Fibroblast of the aortic adventitia (primary cell): ENCODE measurements around the gene ARHGAP23. TPM values are rescaled to one million over a fixed set of nuclear protein-coding genes. Genes with fewer than 3 reads are reported as not detected.
"Not testable (repeated sequence)": the region's sequence is repeated elsewhere in the genome, so short reads cannot be mapped to it uniquely, and the experiment has no call there.

Experiments used
- DNase-seq: peaks from one replicate; pipeline ENCODE4 v3.0.0-alpha.2; 2010; ENCODE audit warnings: low read depth
- H3K4me3 ChIP-seq: 2 replicates; pipeline ENCODE4 v1.5.1; 2011; ENCODE audit warnings: low read depth, mild to moderate bottlenecking, control low read depth, low read length, moderate library complexity
- total RNA-seq: library from RNA; depleted of rRNA; stranded (reverse); fragments of >200 nt; gene quantifications from 2 replicates; pipeline ENCODE4 v1.2.3, GENCODE V29; 2012; ENCODE audit warnings: low replicate concordance
- TF ChIP-seq, protein P1 (sequence below): IDR thresholded peaks from 2 replicates; pipeline ENCODE4 v1.5.1; 2011; ENCODE audit warnings: mild to moderate bottlenecking, low read length, control low read depth, inconsistent platforms; ENCODE audit not compliant: insufficient read depth

Gene ARHGAP23
- total RNA-seq, 1 donor = 38.3 TPM

DNA sequence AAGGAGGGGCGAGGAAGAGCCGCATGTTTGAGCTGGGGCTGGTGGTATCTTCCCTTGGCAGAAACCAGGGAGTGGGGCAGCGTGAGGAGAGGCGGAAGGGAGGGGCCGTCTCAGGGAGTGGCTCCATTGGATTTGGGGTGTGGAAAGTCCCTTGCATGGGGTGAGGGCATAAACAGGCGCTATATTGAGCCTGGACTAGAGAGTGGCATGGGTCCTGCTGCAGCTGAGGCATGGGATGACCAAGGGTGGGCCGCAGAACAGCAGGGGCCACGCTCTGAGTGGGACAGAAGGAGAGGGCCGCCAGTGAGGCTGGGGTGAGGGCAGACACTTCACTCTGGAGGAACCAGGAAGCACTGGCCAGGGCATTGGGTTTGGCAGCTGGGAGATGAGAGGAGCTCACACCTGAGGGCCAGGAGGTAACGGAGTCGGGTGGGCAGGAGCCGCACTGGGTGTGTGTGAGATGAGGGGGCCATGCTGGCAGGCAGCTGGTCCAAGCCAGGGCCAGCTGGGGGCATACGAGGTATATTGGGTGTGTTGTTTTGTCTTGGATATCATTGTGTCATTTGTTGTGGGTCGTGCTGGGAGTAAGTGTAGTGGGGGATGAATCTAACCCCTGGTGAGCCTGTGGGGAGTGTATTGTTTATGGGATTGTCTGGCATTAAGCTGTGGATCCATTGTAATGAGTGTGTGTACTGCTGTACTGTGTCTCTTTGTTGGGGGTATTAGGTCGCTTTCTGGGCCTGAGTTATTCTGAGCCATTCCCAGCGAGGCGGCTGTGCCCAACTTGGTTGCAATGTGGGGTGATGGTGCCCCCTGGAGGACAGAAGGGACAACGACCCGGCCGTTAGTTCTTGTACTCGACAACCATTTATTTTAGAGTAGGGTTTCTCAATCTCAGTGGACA is 56.2 kb downstream of the ARHGAP23 start:
- TF ChIP-seq, protein P1, sequence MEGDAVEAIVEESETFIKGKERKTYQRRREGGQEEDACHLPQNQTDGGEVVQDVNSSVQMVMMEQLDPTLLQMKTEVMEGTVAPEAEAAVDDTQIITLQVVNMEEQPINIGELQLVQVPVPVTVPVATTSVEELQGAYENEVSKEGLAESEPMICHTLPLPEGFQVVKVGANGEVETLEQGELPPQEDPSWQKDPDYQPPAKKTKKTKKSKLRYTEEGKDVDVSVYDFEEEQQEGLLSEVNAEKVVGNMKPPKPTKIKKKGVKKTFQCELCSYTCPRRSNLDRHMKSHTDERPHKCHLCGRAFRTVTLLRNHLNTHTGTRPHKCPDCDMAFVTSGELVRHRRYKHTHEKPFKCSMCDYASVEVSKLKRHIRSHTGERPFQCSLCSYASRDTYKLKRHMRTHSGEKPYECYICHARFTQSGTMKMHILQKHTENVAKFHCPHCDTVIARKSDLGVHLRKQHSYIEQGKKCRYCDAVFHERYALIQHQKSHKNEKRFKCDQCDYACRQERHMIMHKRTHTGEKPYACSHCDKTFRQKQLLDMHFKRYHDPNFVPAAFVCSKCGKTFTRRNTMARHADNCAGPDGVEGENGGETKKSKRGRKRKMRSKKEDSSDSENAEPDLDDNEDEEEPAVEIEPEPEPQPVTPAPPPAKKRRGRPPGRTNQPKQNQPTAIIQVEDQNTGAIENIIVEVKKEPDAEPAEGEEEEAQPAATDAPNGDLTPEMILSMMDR = peak; percentile 77
- DNase-seq = peak; percentile 72
- not testable (repeated sequence) for H3K4me3 ChIP-seq

GRCh38 chr17:38485146-38485468 is 56.8 kb downstream of the ARHGAP23 start:
- TF ChIP-seq, protein P1 = no peak
- no peak for DNase-seq

DNA sequence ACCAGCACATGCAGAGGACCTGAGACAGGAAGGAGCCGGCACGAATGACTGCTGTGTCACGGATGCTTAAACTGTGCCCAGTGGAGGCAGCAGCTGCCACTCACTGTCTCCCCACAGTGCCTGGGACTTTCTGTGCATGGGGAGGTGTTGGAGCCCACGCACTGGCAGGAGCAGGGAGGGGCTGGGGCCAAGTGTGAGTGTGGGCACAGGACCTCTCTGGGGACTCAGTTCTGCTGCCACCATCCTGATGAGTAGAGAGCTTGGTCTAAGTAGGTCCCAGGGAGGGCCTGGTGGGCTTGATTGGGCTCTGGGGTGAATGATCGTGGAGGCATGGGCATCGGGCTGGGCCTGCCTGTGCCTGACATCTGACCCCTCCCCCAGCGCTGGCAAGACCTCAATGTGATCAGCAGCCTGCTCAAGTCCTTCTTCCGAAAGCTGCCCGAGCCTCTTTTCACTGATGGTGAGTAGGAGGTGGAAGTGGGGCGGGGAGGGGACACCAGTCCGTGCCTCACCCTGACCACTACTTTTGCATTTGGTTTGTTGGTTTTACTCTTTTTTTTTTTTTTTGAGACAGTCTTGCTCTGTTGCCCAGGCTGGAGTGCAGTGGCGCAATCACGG is 57.5 kb downstream of the ARHGAP23 start:
- not testable (repeated sequence) for H3K4me3 ChIP-seq, DNase-seq

More at GRCh38 chr17:38485146-38485468, 56.8 kb downstream of the ARHGAP23 start:
- no peak overlapping the region for H3K4me3 ChIP-seq

DNA sequence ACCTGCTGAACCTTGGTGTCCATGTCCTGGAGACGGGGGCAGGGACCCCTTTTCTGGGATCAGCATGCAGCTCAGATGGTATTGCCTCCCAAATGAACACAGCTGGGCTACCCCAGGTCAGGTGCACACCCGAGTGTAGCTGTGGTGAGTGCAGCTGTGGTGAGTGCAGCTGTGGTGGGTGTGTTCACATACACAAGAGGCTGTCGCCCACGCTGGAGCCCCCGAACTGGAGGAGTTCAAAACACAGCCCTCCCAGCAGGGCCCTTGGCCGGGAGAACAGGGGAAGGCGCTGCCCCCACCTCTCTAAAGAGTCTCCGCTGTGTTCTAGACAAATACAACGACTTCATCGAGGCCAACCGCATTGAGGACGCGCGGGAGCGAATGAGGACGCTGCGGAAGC is 61.5 kb downstream of the ARHGAP23 start:
- H3K4me3 ChIP-seq, DNase-seq: not testable (repeated sequence)

GRCh38 chr17:38491346-38492066 is 63.2 kb downstream of the ARHGAP23 start:
- DNase-seq, H3K4me3 ChIP-seq: not testable (repeated sequence)

DNA sequence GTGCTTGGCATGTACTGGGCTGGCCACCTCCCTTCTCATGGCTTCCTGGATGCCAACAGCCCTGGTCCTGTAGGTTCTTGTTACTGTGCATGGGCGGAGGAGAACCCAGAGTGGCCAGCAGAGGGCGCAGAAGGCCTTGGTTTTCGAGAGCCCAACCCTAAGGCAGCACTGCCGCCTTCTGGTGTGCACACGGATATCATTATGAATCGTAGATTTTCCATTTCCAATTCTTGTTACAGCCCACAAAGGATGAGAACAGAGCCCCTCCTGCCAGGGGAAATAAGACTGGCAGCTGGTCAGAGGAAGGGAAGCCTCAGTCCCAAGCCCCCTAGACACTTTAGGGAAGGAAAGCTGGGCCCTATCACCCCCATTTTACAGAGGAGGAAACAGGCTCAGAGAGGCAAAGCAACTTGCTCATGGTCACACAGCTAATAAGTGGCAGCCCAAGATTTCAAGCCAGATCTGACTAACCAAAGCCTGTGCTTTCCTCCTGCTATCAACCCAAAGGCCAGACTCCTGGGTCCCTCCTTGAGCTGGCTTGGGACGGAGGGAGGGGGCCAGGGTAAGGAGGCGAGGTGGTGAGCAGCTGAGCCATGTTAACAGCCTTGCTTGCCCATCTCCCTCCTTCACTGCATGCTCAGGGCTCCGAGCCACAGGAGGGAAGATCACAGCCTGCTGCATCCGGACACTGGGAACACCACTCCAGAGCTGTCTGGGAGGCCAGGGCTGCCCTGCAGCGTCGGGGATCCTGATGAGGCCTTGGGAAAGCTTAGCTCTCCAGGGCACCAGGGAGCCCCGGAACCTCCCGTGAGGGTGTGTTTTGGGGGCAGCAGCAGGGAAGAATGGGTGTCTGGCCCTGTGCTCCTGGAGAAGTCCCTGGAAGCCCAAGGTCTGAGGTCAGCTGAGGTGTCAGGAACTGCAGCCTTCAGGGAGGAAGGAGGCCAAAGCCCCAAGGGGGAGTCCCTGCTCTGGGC is 64.1 kb downstream of the ARHGAP23 start:
- H3K4me3 ChIP-seq = not testable (repeated sequence)
- peak; percentile 88 for DNase-seq
- TF ChIP-seq, protein P1 = peak; percentile 79

- not testable (repeated sequence) for DNase-seq
Observed at GRCh38 chr17:38494152-38494551, 65.9 kb downstream of the ARHGAP23 start.

DNA sequence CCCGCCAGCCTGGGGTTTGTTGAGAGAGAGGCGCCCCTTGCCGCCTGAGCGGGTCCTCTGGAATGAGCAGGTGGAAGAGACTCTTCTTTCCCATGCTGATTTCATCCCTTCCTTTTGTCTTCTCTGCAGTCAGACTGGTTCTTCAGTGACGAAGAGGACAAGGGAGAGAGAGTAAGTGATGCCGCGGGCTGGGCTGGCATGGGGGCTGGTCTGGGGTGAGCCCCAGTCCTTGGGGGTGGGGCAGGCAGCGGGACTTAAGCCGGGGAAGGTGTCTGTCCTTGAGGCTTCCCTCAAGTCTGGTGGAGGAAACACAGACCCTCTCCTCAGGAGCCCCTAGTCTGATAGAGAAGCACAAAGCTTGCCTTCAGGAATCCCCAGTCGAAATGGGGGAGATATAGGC is 69.4 kb downstream of the ARHGAP23 start:
- H3K4me3 ChIP-seq = not testable (repeated sequence)

More at GRCh38 chr17:38494152-38494551, 65.9 kb downstream of the ARHGAP23 start:
- H3K4me3 ChIP-seq = not testable (repeated sequence)

DNA sequence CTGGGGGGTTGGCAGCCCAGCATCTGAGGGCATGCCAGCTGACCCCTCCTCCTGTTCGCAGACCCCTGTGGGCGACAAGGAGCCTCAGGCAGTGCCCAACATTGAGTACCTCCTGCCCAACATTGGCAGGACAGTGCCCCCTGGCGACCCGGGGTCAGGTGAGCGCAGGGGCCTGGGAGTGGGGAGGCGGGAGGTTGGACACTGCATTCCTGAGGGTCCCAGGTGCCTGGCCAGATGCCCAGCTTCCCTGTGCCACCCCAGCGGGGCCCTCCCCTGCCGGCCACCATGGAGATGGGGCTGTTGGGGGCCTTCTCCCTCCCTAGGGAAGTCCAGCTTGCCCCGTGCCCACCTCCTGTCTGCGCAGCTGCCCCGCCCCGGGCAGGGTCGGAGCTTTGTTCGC is 70.1 kb downstream of the ARHGAP23 start:
- DNase-seq = no peak
- no peak overlapping the region for H3K4me3 ChIP-seq
- TF ChIP-seq, protein P1 = no peak

More for the DNA sequence above, 69.4 kb downstream of the ARHGAP23 start:
- not testable (repeated sequence) for DNase-seq

DNA sequence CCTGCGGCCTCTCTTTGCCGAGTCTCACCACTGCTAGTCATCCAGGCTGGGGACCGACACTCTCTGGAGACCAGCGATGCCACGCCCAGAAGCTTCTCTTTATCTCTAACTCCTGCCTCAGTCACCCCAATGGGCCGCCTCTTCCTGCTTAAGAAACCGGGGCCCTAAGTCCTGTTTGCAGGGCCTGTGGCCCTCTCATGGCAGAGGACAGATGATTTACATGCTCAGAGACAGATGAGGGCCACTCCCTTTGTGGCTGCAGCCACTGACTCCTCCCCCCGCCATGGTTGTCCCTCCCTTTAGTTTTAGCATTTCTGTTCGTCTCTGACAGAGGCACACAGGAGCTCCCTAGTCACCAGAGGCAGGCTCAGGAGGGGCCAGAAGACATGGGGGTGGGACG is 71.0 kb downstream of the ARHGAP23 start:
- not testable (repeated sequence) for H3K4me3 ChIP-seq, DNase-seq

GRCh38 chr17:38501718-38502117 is 73.5 kb downstream of the ARHGAP23 start:
- not testable (repeated sequence) for DNase-seq, H3K4me3 ChIP-seq

DNA sequence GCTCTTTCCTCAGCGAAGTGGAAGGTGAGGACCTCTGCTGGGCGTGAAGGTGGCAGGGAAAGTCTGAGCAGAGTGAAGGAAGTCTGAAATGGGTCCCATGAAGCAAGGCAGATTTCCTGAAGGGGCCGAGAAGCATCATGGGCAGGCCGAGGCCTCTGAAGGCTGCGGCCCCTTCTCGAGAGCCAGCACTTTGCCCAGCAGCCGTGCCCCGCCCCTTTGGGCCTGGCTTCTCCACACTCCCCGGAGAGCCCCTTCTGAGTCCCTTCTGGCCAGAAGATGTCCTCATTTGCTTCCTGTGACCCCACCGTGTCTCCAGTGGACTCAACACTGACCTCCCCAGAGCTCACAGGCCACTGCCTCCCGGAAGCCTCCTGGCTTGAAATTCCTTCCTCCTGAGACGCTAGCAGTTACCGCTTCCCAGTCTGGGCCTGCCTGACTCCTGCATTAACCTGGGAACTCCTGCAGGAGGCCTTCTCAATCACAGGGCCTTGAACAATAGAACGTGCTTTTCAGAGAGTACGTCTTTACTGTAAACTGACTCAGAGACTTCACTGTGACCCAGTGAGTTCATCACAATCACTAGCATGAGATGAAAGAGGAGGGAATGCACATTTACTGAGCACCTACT is 75.1 kb downstream of the ARHGAP23 start:
- DNase-seq, H3K4me3 ChIP-seq: not testable (repeated sequence)
